ENCODE measurements around the gene FAIM2.
"Not testable (repeated sequence)": the region's sequence is repeated elsewhere in the genome, so short reads cannot be mapped to it uniquely, and the experiment has no call there.

The FAIM2 gene

GRCh38 chr12:49877066-49877465, 26.6 kb downstream of the FAIM2 start:
- DNase-seq, result no peak

- DNase-seq, result no peak
Measured at GRCh38 chr12:49876070-49876469, 27.6 kb downstream of the FAIM2 start.

GRCh38 chr12:49875115-49875720, 28.5 kb downstream of the FAIM2 start:
- DNase-seq, result no peak

- DNase-seq, result no peak
Measured at GRCh38 chr12:49874142-49874897, 29.4 kb downstream of the FAIM2 start.

- no peak for DNase-seq
Measured at GRCh38 chr12:49873361-49873934, 30.3 kb downstream of the FAIM2 start.

- no peak for DNase-seq
Measured at GRCh38 chr12:49872781-49873181, 30.9 kb downstream of the FAIM2 start.

- no peak for DNase-seq
Measured at GRCh38 chr12:49872381-49872780, 31.3 kb downstream of the FAIM2 start.

GRCh38 chr12:49871811-49872251, 31.9 kb downstream of the FAIM2 start:
- DNase-seq, result not testable (repeated sequence)

GRCh38 chr12:49871263-49871561, 32.5 kb downstream of the FAIM2 start:
- no peak for DNase-seq

- no peak for DNase-seq
Measured at GRCh38 chr12:49870501-49871262, 33.0 kb downstream of the FAIM2 start.

- DNase-seq, result no peak
Measured at GRCh38 chr12:49869816-49870500, 33.7 kb downstream of the FAIM2 start.

GRCh38 chr12:49868952-49869815, 34.5 kb downstream of the FAIM2 start:
- peak; percentile 84 to 93 for DNase-seq

GRCh38 chr12:49868449-49868848, 35.3 kb downstream of the FAIM2 start:
- no peak for DNase-seq

- no peak for DNase-seq
Measured at GRCh38 chr12:49867570-49868341, 35.9 kb downstream of the FAIM2 start.

GRCh38 chr12:49866859-49867569, 36.7 kb downstream of the FAIM2 start:
- DNase-seq, result peak; percentile 61 to 74

- DNase-seq, result no peak
Measured at GRCh38 chr12:49865782-49866135, 37.9 kb downstream of the FAIM2 start.

- no peak for DNase-seq
Measured at GRCh38 chr12:49865109-49865781, 38.5 kb downstream of the FAIM2 start.

GRCh38 chr12:49864798-49865090, 39.0 kb downstream of the FAIM2 start:
- no peak for DNase-seq

- DNase-seq, result no peak
Measured at GRCh38 chr12:49863946-49864797, 39.5 kb downstream of the FAIM2 start.

Measured in NCI-H2081 (cell line).